Spleen (tissue), 7 donors: Measurements from ENCODE around the gene PRKCE.

Experiments
- CTCF ChIP-seq, 11 experiments: fragments of 200-600 bp in 7 of 11; fragments of 450-650 bp in 4 of 11; sonication (generic) in 4 of 11; IDR thresholded peaks in 8 of 11; conservative IDR thresholded peaks in 3 of 11; 1 replicate in 7 of 11; 2 replicates in 4 of 11; pipeline versions ENCODE4 v1.4.0 to v1.8.0; 2016 to 2021; ENCODE audit warnings: antibody characterized with exemption in 11 of 11, inconsistent platforms in 4 of 11, mild to moderate bottlenecking in 1 of 11
- POLR2A ChIP-seq, 3 donors: fragments of 450-650 bp; IDR thresholded peaks; one replicate each; pipeline ENCODE4 v1.5.1; 2017; ENCODE audit warnings: antibody characterized with exemption in 3 of 3, mild to moderate bottlenecking in 1 of 3
- donor health status: DM: no; HTN: no; CAD: no; lungs with moderate emphysema.
- donor health status: DM: no; HTN: no; CAD: no.
- donor health status: DM: no; HTN: no; CAD: no.

GRCh38 chr2:46162329-46163097 lies 511.0 kb downstream of the PRKCE start:
- TF ChIP-seq CTCF (IDR thresholded peaks at IDR 0.05 in 8 of 11, conservative IDR thresholded peaks at IDR 0.05 in 3 of 11) (no peak), POLR2A (IDR thresholded peaks at IDR 0.05) (no peak)
